Thymus (tissue), 11 donors: Measurements from ENCODE around the gene PCYOX1L. TPM values are rescaled to one million over a fixed set of nuclear protein-coding genes. Genes with fewer than 3 reads are reported as not detected.
A peak's percentile ranks its signal among the peaks of the same experiment; 100 is the strongest.

ENCODE experiments used
- DNase-seq, 9 donors: peaks; one replicate each; pipeline ENCODE4 v3.0.0-alpha.2; 2013; ENCODE audit warnings: low spot score in 9 of 9, low read depth in 6 of 9, missing footprints in 1 of 9
- H3K27ac ChIP-seq, 2 donors: one replicate each; pipeline ENCODE4 v1.5.1; 2013; ENCODE audit warnings: control low read depth in 1 of 2, low read depth in 1 of 2, low read length in 1 of 2, mild to moderate bottlenecking in 1 of 2, moderate library complexity in 1 of 2
- H3K27me3 ChIP-seq, 2 donors: one replicate each; pipeline ENCODE4 v1.5.1; 2013; ENCODE audit warnings: low read length in 1 of 2; ENCODE audit not compliant: control insufficient read depth in 2 of 2, insufficient read depth in 1 of 2
- H3K36me3 ChIP-seq, 2 donors: one replicate each; pipeline ENCODE4 v1.5.1; 2013; ENCODE audit warnings: low read length in 1 of 2, mild to moderate bottlenecking in 1 of 2, moderate library complexity in 1 of 2; ENCODE audit not compliant: control insufficient read depth in 2 of 2, insufficient read depth in 2 of 2
- H3K4me1 ChIP-seq, 2 donors: one replicate each; pipeline ENCODE4 v1.5.1; 2013; ENCODE audit warnings: low read length in 2 of 2; ENCODE audit not compliant: control insufficient read depth in 2 of 2, insufficient read depth in 2 of 2
- H3K4me3 ChIP-seq, 2 donors: one replicate each; pipeline ENCODE4 v1.5.1; 2013; ENCODE audit warnings: low read length in 2 of 2, control low read depth in 1 of 2, mild to moderate bottlenecking in 1 of 2
- H3K9me3 ChIP-seq, 2 donors: one replicate each; pipeline ENCODE4 v1.5.1; 2013; ENCODE audit warnings: low read length in 1 of 2, mild to moderate bottlenecking in 1 of 2; ENCODE audit not compliant: control insufficient read depth in 2 of 2, insufficient read depth in 1 of 2
- WGBS: extraction: QIAGEN DNeasy Blood & Tissue Kit; methylation state at CpG from one replicate; pipeline ENCODE4 v1.1.7; 2013; 5-methylcytosine and 5-hydroxymethylcytosine counted together
- polyA plus RNA-seq: library from polyadenylated mRNA; stranded (reverse); fragments of 200-250 nt; gene quantifications from one replicate; pipeline ENCODE4 v1.2.3, GENCODE V29; 2013
- total RNA-seq: library from RNA; stranded (reverse); fragments of 120-200 nt; gene quantifications from one replicate; pipeline ENCODE4 v1.2.4, GENCODE V29; 2013
- donor health status: healthy.

Gene PCYOX1L
- total and polyA plus RNA-seq, 2 donors = 8.4 to 19.7 TPM

DNA sequence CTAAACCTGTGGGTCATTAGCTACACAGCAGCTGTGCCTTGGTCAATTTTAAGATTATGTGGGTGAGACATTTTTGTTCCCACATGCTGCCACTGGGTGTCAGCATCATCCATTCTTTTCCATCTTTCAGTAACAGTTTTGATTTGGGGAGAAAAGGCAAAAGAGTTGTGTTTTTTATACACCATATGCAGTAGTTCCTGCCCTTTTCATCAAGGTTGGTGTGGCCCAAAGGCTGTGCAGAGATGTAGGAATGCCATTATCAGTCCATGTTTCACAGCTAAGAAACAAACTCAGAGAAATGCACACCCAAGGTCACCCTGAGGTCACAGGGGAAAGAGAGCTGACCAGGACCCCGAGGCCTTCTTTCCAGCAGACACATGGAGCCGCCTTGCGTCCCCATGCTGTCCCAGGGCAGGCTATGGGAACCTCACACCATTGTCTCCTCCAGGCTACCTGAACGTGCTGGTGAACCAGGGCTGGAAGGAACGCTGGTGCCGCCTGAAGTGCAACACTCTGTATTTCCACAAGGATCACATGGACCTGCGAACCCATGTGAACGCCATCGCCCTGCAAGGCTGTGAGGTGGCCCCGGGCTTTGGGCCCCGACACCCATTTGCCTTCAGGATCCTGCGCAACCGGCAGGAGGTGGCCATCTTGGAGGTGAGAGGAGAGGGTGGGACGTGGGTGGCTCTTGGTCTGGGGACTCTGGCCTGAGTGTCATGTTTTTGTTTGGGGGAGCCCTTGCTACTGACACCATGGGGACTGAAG is 40.4 kb upstream of the PCYOX1L start:
- H3K27me3 ChIP-seq = no peaks in the 10 kb centered on the region
- DNase-seq = peak in 5 of 9 donors; percentile 23 to 62 (median 42)
- 95% methylated on average over 14 of the region's 14 CpGs for WGBS
- no peaks in the 10 kb centered on the region for H3K36me3 ChIP-seq
- H3K4me3 ChIP-seq = no peak overlapping the region
- H3K27ac ChIP-seq = no peak overlapping the region
- no peaks in the 10 kb centered on the region for H3K9me3 ChIP-seq
- H3K4me1 ChIP-seq = peaks cover 0 to 6% of the 10 kb centered on the region in 2 donors

DNA sequence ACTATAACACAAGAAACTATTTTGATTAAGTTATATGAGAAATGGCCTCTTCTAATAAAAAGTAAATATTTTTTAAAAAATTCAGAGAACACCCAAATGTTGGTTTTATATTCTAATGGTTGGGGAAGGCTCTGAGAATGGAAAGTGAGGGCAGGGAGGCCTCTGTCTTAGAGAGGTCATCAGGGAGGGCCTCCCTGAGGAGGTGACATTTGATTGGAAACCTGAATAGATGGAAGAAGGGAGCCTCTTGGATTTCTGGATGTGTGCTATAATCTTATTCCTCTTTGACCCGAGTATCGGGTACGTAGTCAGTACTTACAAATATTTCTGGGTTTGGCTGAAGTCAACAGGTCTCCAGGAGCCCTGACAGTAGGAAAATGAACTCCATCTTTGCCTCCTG is 38.7 kb upstream of the PCYOX1L start:
- peaks cover 0 to 5% of the 10 kb centered on the region in 2 donors for H3K4me1 ChIP-seq
- no peaks in the 10 kb centered on the region for H3K36me3 ChIP-seq
- DNase-seq = no peak
- no peak overlapping the region for H3K27ac ChIP-seq
- no peak overlapping the region for H3K4me3 ChIP-seq
- H3K9me3 ChIP-seq = no peaks in the 10 kb centered on the region
- 96% methylated on average over 3 of the region's 3 CpGs for WGBS
- H3K27me3 ChIP-seq = no peaks in the 10 kb centered on the region

DNA sequence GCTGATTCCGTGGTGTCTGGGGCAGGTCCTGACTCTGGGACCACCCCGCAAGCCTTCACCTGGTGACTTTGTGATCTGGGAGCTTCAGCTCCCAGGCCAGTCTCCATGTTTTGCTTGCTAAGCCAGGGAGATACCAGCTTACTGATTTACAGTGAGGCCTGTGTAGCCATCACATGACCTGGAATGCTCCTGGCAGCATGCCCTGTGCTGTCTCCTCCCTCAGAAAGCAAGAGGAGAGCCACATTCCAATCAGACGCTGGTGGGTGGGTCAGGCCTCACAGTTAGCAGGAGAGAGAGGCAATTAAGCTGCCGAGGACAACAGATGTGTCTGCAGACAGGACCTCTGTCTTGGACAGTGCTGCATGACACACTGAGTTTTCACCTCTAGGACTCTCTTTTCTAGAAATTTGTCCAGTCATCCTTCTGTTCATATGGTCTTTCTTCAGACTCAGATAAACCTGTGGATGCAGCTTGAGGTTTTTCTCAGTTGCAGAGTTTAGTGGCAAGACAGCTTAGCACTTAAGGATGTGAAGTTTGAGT is 37.0 kb upstream of the PCYOX1L start:
- 65% methylated on average over 4 of the region's 4 CpGs for WGBS
- Histone ChIP-seq H3K9me3 (no peaks in the 10 kb centered on the region), H3K4me1 (peaks cover 0 to 4% of the 10 kb centered on the region in 2 donors), H3K36me3 (no peaks in the 10 kb centered on the region), H3K4me3 (no peak overlapping the region), H3K27me3 (no peaks in the 10 kb centered on the region), H3K27ac (peak overlapping the region in 1 of 2 donors; percentile 22)
- no peak for DNase-seq

DNA sequence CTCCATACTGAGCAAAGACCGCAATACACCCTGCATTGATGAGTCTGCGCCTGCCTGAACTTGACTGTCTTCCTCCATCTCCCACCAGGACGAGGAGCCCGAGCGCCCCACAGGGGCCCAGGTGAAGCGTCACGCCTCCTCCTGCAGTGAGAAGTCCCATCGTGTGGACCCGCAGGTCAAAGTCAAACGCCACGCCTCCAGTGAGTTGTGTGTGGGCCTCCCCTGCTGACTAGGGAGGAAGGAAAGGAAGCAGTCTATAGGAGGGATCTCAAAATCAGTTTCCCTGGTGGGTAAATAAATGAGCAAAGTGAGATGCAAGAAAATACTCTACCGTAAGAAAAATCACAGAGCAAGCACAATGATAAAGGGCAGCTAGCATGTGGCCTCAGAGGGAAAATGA is 35.3 kb upstream of the PCYOX1L start:
- DNase-seq = no peak
- Histone ChIP-seq H3K27me3 (no peaks in the 10 kb centered on the region), H3K36me3 (no peaks in the 10 kb centered on the region), H3K4me1 (peaks cover 0 to 4% of the 10 kb centered on the region in 2 donors), H3K4me3 (no peak overlapping the region), H3K27ac (no peak overlapping the region), H3K9me3 (no peaks in the 10 kb centered on the region)
- WGBS = 98% methylated on average over 12 of the region's 12 CpGs

DNA sequence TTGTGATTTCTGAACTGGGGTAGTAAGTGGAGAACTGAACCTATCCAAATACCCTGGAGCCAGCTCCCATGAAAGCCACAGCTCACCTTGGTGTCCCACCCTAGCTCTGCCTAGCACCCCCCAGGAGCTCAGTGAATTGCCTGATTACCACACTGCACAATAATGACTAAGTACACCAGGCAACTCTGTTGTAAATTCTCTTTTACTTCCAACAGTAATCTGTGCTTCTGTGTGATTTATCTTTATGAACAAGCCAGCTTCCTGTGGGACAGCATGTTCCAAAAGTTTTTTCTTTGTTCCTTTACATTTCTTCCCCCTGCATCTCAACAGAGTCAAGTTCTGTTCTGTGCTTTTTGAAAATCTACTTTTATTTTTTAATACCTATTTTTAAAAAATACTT is 34.6 kb upstream of the PCYOX1L start:
- Histone ChIP-seq H3K9me3 (no peaks in the 10 kb centered on the region), H3K27me3 (no peaks in the 10 kb centered on the region), H3K4me3 (no peak overlapping the region), H3K36me3 (no peaks in the 10 kb centered on the region), H3K27ac (no peak overlapping the region), H3K4me1 (peaks cover 0 to 4% of the 10 kb centered on the region in 2 donors)
- DNase-seq = no peak

DNA sequence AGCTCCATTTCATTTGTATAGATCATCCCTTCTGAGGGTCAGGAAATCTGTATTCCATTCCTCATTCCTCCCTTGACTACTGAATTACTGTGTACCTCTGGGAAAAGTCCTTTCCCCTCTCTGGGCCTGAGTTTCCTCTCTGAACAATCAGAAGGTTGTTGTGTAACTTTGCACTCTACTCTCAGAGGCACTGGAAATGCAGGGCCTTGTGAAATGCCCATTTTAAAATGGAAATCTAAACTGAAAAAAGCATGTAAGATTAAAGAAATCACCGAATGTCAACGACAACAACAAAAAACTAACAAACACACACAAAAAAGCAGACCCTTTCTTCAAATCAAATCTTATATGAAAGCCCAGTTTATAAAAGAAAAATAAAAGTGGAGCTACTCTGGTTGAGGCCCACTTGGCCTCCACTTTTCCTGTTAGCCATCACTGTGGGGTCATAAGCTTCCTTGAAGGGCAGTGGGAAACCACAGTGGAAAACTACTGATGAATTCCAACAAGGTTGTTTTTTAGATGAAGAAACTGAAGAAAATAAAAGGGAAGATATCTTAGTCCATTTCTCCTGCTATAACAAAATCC is 34.1 kb upstream of the PCYOX1L start:
- H3K27me3 ChIP-seq = no peaks in the 10 kb centered on the region
- H3K4me1 ChIP-seq = peaks cover 0 to 4% of the 10 kb centered on the region in 2 donors
- no peak for DNase-seq
- 97% methylated on average over 2 of the region's 2 CpGs for WGBS
- H3K9me3 ChIP-seq = no peaks in the 10 kb centered on the region
- peak overlapping the region in 1 of 2 donors; percentile 3 for H3K27ac ChIP-seq
- no peaks in the 10 kb centered on the region for H3K36me3 ChIP-seq
- H3K4me3 ChIP-seq = no peak overlapping the region

DNA sequence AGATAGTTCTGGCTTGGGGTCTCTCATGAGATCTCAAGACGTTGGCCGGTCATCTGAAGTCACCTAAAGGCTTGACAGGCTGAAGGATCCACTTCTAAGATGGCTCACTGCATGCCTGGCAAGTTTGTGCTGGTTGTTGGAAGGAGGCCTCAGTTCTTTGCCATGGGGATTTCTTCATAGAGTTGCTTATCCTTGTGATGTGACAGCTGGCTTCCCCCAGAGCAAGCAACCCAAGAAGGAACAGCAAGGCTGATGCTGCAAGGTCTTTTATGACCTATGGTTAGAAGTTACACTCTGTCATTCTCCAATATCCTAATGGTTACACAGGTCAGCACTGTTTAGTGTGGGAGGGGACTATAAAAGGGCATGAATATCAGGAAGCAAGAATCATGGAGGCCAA is 33.2 kb upstream of the PCYOX1L start:
- no peaks in the 10 kb centered on the region for H3K27me3 ChIP-seq
- no peak for DNase-seq
- H3K36me3 ChIP-seq = no peaks in the 10 kb centered on the region
- H3K9me3 ChIP-seq = no peaks in the 10 kb centered on the region
- no peak overlapping the region for H3K4me3 ChIP-seq
- peaks cover 0 to 4% of the 10 kb centered on the region in 2 donors for H3K4me1 ChIP-seq
- H3K27ac ChIP-seq = no peak overlapping the region
- 93% methylated on average over 2 of the region's 2 CpGs for WGBS

DNA sequence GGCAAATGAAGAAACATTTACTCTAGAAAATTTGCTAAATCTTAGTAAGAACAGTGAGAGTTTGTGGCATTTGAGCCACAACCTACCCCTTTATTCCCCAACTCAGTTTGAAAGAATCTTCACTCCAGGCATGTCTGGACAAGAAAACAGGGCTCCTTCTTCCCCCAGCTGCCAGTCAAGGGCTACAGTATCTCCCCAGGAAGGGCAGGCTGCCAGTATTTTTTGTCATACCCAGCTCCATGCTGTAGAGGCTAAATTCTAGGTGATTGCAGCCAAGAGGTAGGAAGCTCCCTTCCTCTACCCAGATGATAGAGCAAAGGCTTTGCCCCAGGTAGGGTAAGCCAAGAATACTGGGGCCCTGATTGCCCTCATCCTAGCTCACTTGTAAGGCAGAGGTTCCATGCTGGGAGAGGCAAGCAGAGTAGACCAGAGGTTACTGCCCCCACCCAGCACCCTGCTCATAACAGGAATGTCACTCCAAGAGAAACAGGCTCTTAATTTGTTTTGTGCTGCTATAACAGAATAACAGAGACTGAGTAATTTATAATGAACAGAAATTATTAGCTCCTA is 32.6 kb upstream of the PCYOX1L start:
- H3K4me3 ChIP-seq = no peak overlapping the region
- H3K27me3 ChIP-seq = no peaks in the 10 kb centered on the region
- H3K4me1 ChIP-seq = peaks cover 0 to 4% of the 10 kb centered on the region in 2 donors
- no peak for DNase-seq
- H3K27ac ChIP-seq = no peak overlapping the region
- H3K36me3 ChIP-seq = no peaks in the 10 kb centered on the region
- no peaks in the 10 kb centered on the region for H3K9me3 ChIP-seq

DNA sequence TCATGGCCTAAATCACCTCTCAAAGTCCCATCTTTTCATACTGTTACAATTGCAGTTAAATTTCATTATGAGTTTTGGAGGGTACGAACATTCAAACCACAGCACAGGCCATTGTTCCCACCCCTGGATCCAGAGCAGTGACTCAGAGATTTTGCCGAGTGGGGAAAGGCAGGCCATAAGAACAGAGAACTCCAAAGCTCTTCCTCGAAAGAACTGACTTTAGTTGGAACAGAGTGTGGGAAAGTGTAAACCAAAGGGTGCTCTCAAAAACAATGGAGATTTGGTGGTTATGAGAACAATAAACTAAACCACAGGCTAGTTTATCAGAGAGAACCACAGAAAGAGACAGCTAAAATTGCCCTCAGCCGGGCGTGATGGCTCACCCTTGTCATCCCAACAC is 32.0 kb upstream of the PCYOX1L start:
- 97% methylated on average over 5 of the region's 5 CpGs for WGBS
- Histone ChIP-seq H3K27ac (no peak overlapping the region), H3K4me1 (peaks cover 0 to 4% of the 10 kb centered on the region in 2 donors), H3K4me3 (no peak overlapping the region), H3K27me3 (no peaks in the 10 kb centered on the region), H3K36me3 (no peaks in the 10 kb centered on the region), H3K9me3 (no peaks in the 10 kb centered on the region)
- no peak for DNase-seq
